ENCODE data around the gene ITPRID2.

The ITPRID2 gene

DNA sequence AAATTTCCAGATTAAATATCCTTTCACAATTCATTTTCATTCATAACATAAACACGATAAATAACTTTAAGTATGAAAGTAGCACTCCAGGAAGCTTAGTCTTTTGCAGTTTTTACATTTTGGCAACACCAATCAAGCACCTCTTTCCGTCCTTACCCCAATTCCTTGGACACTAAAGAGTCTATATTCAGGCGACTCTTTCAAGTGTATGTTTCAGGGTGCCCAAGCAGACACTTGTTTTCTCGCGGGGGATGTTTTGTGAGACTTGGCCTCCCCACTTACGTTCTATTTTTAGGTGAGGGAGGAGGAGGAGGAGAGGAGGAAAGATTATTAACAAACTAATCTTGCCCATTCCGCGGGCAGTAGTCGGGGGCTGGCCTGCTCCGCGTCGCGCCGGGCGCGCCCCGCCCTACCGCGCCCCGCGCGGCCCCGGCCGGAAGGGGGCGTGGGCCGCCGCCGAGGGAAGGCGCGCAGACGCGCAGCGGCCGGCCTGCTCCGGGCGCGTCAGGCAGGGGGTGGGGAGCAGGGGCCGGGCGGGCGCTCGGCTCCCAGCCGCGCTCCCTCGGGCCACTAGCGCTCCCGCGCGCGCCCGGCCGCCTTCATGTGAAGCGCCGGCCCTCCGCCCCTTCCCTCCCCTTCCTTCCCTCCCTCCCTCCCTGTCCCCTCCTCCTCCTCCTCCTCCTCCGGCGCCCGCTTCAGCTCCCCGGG is at the start of gene ITPRID2:
TSS of gene ITPRID2 (plus strand) at position 473 of the 708 bp plus-strand sequence. CDS start 337 bp downstream, outside the sequence.
- H3K9me3 ChIP-seq (ENCODE audit: insufficient read depth, low read depth, low read length): no peaks in the 10 kb centered on the region
- peak within 1 kb of the TSS; percentile 79 for H3K9ac ChIP-seq (ENCODE audit: low read depth, low read length)
- peaks cover 32% of the 10 kb centered on the region for H3K27me3 ChIP-seq (ENCODE audit: insufficient read depth, low read length)
- peaks cover 7% of the 10 kb centered on the region for H3K4me1 ChIP-seq (ENCODE audit: insufficient read depth, low read length)
- H3K27ac ChIP-seq (ENCODE audit: low read length): no peak within 1 kb of the TSS
- H3K4me3 ChIP-seq (ENCODE audit: low read length): peak within 1 kb of the TSS; percentile 94
- H3K36me3 ChIP-seq (ENCODE audit: insufficient read depth, low read depth, low read length): no peaks in the 10 kb centered on the region

DNA sequence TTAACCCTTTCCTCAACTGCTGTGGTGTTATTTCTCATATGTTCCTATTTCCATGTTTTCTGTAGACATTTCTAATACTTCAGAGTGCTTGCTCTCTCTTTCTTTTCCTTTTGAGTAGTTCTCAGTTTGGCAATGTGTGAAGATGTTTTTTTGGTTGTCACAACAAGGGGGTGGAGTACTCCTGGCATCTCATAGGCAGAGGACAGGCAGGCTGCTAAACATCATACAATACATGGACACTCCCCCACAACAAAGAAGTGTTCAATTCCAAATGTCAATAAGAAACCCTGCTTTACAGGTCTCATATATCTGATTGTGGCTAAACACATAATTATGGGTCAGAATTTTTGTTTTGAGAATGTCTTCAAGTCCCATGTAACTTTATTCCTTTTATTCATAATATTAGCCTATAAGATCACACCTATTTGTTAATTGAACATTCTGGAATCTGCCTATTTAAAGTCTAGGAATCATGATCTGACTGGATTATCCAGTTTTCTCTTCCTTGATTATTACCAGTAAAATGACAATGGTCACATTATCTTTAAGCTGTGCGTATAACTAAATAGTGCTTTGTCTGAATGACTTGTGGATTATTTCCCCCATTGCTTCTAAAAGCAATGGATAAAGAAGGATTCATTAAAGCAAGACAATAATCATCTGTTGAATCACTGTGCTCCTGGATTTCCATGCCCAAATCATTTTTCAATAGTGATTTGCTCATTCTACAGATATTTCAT is 46.8 kb upstream of the ITPRID2 start:
- H3K9me3 ChIP-seq (ENCODE audit: insufficient read depth, low read depth, low read length): no peaks in the 10 kb centered on the region
- no peaks in the 10 kb centered on the region for H3K27me3 ChIP-seq (ENCODE audit: insufficient read depth, low read length)
- no peaks in the 10 kb centered on the region for H3K36me3 ChIP-seq (ENCODE audit: insufficient read depth, low read depth, low read length)
- H3K9ac ChIP-seq (ENCODE audit: low read depth, low read length): no peak overlapping the region
- H3K4me1 ChIP-seq (ENCODE audit: insufficient read depth, low read length): peaks cover 24% of the 10 kb centered on the region
- no peak overlapping the region for H3K4me3 ChIP-seq (ENCODE audit: low read length)
- no peak overlapping the region for H3K27ac ChIP-seq (ENCODE audit: low read length)

DNA sequence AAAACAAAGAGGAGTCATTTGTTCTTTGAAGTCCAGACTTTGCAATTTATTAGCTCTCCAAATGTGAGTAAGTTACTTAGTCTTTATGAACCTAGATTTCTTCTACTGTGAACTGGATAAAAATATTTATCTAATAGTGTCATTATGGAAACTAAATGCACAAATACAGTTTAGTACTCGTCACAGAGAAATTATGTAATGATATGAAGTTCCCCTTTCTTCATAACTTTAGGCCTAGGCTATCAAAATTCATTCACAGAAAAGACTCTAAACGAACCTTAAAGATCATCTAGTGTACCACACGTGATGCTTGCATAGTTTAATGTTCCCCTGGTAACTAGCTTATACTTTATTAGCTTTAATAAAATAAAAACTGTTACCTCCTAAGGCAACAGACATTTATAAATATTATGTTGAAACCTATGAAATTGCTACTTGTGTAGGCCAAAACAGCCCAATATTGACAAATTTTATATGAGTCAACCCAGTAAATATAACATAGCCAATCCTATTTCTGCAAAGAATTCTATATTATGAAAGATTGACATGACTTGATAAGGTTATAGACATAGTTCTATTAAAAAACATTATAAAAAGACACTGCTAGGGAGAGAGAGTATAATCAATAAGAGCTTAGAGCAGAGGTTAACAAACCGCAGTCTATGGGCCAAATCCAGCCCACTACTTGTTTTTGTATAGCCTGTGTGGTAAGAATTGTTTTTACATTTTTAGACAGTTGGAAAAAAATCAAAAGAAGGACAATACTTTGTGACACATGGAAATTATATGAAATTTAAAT is 44.9 kb upstream of the ITPRID2 start:
- H3K9ac ChIP-seq (ENCODE audit: low read depth, low read length): no peak overlapping the region
- H3K36me3 ChIP-seq (ENCODE audit: insufficient read depth, low read depth, low read length): no peaks in the 10 kb centered on the region

DNA sequence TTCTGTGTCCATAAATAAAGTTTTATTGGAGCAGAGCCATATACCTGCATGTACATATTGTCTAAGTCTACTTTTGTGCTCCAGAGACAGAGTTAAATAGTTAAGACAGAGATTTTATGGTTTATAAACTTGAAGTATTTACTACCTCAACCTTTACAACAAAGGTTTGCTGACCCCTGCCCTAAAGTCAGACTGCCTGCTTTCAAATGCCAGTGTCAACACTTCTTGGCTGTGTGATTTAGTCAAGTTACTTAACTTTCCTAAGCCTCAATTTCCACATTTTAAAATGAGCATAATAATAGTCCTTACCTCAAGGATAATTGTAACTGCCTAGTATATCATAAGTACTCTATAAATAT is 44.4 kb upstream of the ITPRID2 start:
- no peak overlapping the region for H3K9ac ChIP-seq (ENCODE audit: low read depth, low read length)
- H3K4me1 ChIP-seq (ENCODE audit: insufficient read depth, low read length): peaks cover 28% of the 10 kb centered on the region
- H3K9me3 ChIP-seq (ENCODE audit: insufficient read depth, low read depth, low read length): no peaks in the 10 kb centered on the region
- no peaks in the 10 kb centered on the region for H3K27me3 ChIP-seq (ENCODE audit: insufficient read depth, low read length)
- no peak overlapping the region for H3K4me3 ChIP-seq (ENCODE audit: low read length)
- no peaks in the 10 kb centered on the region for H3K36me3 ChIP-seq (ENCODE audit: insufficient read depth, low read depth, low read length)
- H3K27ac ChIP-seq (ENCODE audit: low read length): no peak overlapping the region

More for the DNA sequence above, 44.9 kb upstream of the ITPRID2 start:
- Histone ChIP-seq H3K27ac (ENCODE audit: low read length) (no peak overlapping the region), H3K9me3 (ENCODE audit: insufficient read depth, low read depth, low read length) (no peaks in the 10 kb centered on the region), H3K4me1 (ENCODE audit: insufficient read depth, low read length) (peaks cover 28% of the 10 kb centered on the region), H3K4me3 (ENCODE audit: low read length) (no peak overlapping the region), H3K27me3 (ENCODE audit: insufficient read depth, low read length) (no peaks in the 10 kb centered on the region)

DNA sequence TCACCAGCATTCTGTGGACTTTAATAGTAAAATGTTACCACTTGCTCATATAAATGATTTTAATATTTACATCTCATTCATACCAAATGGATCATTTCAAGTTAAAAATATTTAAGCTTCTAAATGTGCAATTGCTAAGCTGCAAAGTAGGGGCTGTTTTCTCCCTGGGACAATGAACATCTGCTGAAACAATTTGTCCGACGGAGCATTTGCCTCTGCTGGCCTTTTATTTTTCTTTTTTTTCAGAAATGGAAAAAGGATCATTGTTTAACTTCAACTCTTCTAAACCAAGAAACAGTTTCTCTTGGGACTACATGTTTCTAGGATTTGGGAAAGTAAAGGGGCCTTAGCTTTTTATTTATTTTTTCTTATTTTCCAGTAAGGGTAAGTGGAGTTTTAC is 43.8 kb upstream of the ITPRID2 start:
- no peaks in the 10 kb centered on the region for H3K36me3 ChIP-seq (ENCODE audit: insufficient read depth, low read depth, low read length)
- no peaks in the 10 kb centered on the region for H3K27me3 ChIP-seq (ENCODE audit: insufficient read depth, low read length)
- H3K4me3 ChIP-seq (ENCODE audit: low read length): no peak overlapping the region
- no peaks in the 10 kb centered on the region for H3K9me3 ChIP-seq (ENCODE audit: insufficient read depth, low read depth, low read length)
- H3K4me1 ChIP-seq (ENCODE audit: insufficient read depth, low read length): peaks cover 28% of the 10 kb centered on the region
- H3K27ac ChIP-seq (ENCODE audit: low read length): no peak overlapping the region
- no peak overlapping the region for H3K9ac ChIP-seq (ENCODE audit: low read depth, low read length)

DNA sequence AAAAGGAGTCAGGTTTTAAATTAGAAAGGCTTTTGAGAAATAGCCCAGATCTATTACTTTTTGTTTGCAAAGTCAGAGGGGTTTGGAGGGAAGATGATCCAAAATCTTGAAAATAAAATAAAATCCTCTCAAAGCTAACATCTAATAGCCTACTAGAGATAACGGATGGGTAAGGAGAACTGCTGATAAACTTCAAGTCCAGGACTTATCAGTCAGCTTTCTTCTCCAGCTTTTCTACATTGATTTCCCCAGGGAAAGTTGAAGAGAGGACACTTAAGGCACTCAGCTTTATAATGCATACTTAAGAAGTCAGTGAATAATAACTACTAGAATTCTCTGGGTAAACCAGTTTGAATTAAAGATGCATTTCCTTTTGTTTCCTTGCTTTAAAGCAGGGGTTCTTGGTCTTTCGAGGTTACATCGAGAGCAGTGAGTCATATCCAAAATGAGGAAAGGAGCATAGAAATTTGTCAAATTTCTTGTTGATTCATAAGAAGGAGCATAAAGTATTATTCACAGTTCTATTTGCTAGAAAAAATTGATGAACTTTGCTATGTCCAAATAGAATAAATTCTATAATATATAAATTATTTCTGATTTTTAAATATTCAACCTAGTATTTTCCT is 43.2 kb upstream of the ITPRID2 start:
- no peaks in the 10 kb centered on the region for H3K36me3 ChIP-seq (ENCODE audit: insufficient read depth, low read depth, low read length)
- peaks cover 28% of the 10 kb centered on the region for H3K4me1 ChIP-seq (ENCODE audit: insufficient read depth, low read length)
- H3K4me3 ChIP-seq (ENCODE audit: low read length): 0 out of 2 replicates have a peak overlapping the region, but pooled peaks have one; percentile 5
- no peaks in the 10 kb centered on the region for H3K9me3 ChIP-seq (ENCODE audit: insufficient read depth, low read depth, low read length)
- no peak overlapping the region for H3K9ac ChIP-seq (ENCODE audit: low read depth, low read length)
- no peaks in the 10 kb centered on the region for H3K27me3 ChIP-seq (ENCODE audit: insufficient read depth, low read length)
- no peak overlapping the region for H3K27ac ChIP-seq (ENCODE audit: low read length)

DNA sequence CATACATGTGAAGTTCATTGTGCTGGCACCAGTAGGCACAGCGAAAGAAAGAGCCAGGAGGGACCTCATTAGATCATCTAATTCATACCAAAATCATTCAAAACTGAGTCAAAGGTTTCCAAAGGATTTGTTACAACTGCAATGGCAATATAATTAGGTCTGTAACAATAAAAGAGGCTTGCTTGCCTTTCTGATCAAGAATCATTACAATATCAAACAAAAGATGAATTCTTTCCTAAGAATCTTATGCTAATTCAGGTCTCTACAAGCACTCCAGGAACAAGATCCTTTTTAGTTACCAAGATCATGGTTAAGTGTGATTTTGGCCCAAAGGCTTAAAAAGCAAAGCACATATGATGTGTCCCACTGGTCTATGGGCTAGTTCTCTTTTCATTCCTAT is 41.9 kb upstream of the ITPRID2 start:
- Histone ChIP-seq H3K36me3 (ENCODE audit: insufficient read depth, low read depth, low read length) (no peaks in the 10 kb centered on the region), H3K4me3 (ENCODE audit: low read length) (no peak overlapping the region), H3K9ac (ENCODE audit: low read depth, low read length) (no peak overlapping the region), H3K27me3 (ENCODE audit: insufficient read depth, low read length) (no peaks in the 10 kb centered on the region), H3K9me3 (ENCODE audit: insufficient read depth, low read depth, low read length) (no peaks in the 10 kb centered on the region), H3K4me1 (ENCODE audit: insufficient read depth, low read length) (peaks cover 30% of the 10 kb centered on the region), H3K27ac (ENCODE audit: low read length) (no peak overlapping the region)

DNA sequence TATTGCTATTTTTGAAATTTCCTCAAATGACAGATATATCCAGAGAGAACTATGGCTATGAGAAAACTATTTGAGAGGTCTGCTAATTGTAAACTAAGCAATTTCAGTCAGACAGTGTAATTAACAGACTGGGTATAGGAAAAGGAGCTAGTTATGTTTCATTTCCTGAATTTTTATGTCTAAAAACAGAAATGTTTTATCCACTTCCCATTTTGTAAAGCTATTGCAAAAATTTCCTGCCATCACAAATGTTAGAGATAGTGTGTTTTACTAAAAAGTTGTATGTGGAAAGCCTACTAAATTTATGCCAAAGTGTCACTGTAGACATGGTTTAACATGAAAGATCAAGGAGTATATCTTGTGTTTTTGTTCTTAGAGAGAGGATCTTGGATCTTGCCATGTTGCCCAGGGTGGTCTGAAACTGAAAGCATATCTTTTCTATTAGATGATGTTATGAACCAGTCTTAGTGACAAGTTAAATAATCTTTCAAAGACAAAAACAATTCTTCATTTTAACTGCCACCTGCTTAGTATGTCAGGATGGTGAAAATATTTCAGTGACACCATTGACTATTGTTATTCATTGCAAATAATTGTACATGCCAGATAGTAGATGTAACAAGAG is 40.5 kb upstream of the ITPRID2 start:
- no peak overlapping the region for H3K27ac ChIP-seq (ENCODE audit: low read length)
- no peak overlapping the region for H3K9ac ChIP-seq (ENCODE audit: low read depth, low read length)
- H3K27me3 ChIP-seq (ENCODE audit: insufficient read depth, low read length): no peaks in the 10 kb centered on the region
- H3K36me3 ChIP-seq (ENCODE audit: insufficient read depth, low read depth, low read length): no peaks in the 10 kb centered on the region
- no peak overlapping the region for H3K4me3 ChIP-seq (ENCODE audit: low read length)
- H3K4me1 ChIP-seq (ENCODE audit: insufficient read depth, low read length): peaks cover 30% of the 10 kb centered on the region
- no peaks in the 10 kb centered on the region for H3K9me3 ChIP-seq (ENCODE audit: insufficient read depth, low read depth, low read length)

DNA sequence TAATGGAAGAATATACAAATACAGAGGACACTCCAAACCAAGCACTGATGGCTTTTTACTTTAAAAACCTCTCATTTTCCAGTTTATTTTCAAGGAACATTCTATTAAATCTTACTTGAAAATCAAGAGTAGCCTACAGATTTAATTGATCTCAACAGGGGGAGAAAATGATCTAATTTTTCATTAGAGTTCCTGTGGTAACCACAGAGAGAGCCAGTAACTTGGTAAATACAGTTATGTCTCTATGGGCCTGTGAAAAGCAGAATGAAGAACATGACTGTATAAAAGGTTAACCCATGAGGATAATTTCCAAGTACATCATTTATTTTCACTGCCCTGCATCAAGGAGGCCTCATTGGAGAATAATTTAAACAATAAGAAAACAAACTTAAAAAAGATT is 39.8 kb upstream of the ITPRID2 start:
- Histone ChIP-seq H3K36me3 (ENCODE audit: insufficient read depth, low read depth, low read length) (no peaks in the 10 kb centered on the region), H3K4me1 (ENCODE audit: insufficient read depth, low read length) (peaks cover 27% of the 10 kb centered on the region), H3K27ac (ENCODE audit: low read length) (no peak overlapping the region), H3K27me3 (ENCODE audit: insufficient read depth, low read length) (no peaks in the 10 kb centered on the region), H3K9ac (ENCODE audit: low read depth, low read length) (no peak overlapping the region), H3K4me3 (ENCODE audit: low read length) (no peak overlapping the region), H3K9me3 (ENCODE audit: insufficient read depth, low read depth, low read length) (no peaks in the 10 kb centered on the region)

DNA sequence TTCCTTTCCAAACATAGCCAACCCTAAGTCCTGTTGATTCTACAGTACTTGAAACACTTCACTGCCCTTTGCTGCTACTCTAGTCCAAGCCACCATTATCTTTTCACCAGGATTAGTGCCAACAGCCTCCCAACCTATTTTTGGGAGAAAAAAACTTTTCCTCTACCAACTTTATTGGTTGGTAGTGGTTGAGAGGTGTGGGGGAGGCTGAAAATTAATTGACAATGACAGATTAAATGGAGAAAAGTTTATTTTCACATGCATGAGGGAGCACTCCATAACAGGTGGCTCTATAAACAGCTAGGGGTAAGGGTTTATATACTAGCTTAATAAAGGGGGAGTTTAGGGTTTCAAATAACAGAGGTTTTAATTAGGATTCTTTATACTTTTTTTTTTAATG is 37.8 kb upstream of the ITPRID2 start:
- Histone ChIP-seq H3K4me3 (ENCODE audit: low read length) (no peak overlapping the region), H3K9me3 (ENCODE audit: insufficient read depth, low read depth, low read length) (no peaks in the 10 kb centered on the region)

DNA sequence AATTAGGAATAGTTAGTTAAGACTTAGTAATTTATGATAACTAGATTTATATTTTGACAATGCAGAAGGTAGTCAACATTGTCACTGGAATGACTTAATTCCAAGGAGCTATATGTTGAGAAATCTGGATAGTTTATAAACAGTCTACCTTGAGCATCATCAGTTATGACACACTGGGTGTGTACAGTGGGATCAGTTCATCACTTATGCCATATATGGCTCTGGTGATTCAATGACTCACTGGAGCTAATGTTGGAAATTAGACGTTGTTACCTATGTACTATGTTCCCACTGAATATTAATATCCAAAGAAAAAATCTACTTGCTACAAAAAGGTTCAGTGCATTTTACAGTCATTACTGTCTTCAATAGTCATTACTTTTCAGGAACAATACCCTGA is 34.0 kb upstream of the ITPRID2 start:
- H3K4me1 ChIP-seq (ENCODE audit: insufficient read depth, low read length): peaks cover 3% of the 10 kb centered on the region; the same call in 1 of the 2 replicates
- H3K27me3 ChIP-seq (ENCODE audit: insufficient read depth, low read length): no peaks in the 10 kb centered on the region
- H3K9me3 ChIP-seq (ENCODE audit: insufficient read depth, low read depth, low read length): no peaks in the 10 kb centered on the region
- H3K36me3 ChIP-seq (ENCODE audit: insufficient read depth, low read depth, low read length): no peaks in the 10 kb centered on the region
- no peak overlapping the region for H3K27ac ChIP-seq (ENCODE audit: low read length)
- H3K4me3 ChIP-seq (ENCODE audit: low read length): no peak overlapping the region
- H3K9ac ChIP-seq (ENCODE audit: low read depth, low read length): no peak overlapping the region

More for the DNA sequence above, 37.8 kb upstream of the ITPRID2 start:
- Histone ChIP-seq H3K9ac (ENCODE audit: low read depth, low read length) (no peak overlapping the region), H3K4me1 (ENCODE audit: insufficient read depth, low read length) (peaks cover 12% of the 10 kb centered on the region), H3K36me3 (ENCODE audit: insufficient read depth, low read depth, low read length) (no peaks in the 10 kb centered on the region), H3K27me3 (ENCODE audit: insufficient read depth, low read length) (no peaks in the 10 kb centered on the region), H3K27ac (ENCODE audit: low read length) (no peak overlapping the region)

All from iPS-20b (cell line).